HT-29 (cell line): ENCODE measurements around the gene CACNG4. TPM values are rescaled to one million over a fixed set of nuclear protein-coding genes. Genes with fewer than 3 reads are reported as not detected.

Experiments
- DNase-seq: peaks from one replicate; pipeline ENCODE4 v3.0.0-alpha.2; 2015; ENCODE audit warnings: low spot score
- total RNA-seq: library from RNA; depleted of rRNA; stranded (reverse); fragments of >200 nt; shearing (Covaris generic); gene quantifications from 2 replicates; pipeline ENCODE4 v1.2.3, GENCODE V29; 2014; rRNA removed

Gene CACNG4
- total RNA-seq, 1 experiment from 2014 or later: 6.2 TPM

DNA sequence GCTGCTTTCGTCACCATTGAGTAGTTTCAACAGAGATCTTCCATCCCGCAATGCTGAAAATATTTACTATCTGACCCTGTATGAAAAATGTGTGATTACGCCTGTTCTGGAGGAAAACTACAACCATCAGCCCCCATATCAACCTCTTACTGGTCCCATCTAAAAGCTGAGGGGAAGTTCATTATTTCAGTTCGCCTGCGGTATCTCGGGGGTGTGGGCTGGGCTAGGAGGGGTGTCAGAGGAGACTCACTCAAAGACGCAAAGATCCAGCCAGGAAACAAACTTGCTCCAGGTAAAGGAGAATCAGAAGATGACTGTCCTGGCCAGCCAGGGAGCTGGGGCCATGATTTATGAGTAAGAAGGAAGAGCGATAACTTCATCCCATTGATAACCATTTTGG is 93.5 kb downstream of the CACNG4 start:
- no peak for DNase-seq

DNA sequence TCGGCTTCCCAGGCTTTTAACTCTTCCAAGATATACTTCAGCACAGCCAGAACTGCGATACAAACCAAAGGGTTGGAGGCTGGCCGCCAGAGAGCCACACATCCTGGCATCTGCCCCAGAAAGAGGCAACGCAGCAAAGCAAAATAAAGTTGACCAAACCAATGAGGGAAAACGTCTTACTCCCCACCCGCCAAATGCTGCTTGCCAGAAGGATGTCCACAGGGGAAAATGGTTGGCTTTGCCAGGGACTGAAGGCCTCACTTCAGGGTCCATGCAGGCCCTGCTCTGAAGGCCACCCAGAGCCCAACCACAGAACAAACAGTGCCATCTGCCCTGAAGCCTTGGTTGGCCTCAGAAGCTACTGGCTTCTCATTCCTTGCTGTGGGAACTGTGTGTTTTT is 94.9 kb downstream of the CACNG4 start:
- no peak for DNase-seq

DNA sequence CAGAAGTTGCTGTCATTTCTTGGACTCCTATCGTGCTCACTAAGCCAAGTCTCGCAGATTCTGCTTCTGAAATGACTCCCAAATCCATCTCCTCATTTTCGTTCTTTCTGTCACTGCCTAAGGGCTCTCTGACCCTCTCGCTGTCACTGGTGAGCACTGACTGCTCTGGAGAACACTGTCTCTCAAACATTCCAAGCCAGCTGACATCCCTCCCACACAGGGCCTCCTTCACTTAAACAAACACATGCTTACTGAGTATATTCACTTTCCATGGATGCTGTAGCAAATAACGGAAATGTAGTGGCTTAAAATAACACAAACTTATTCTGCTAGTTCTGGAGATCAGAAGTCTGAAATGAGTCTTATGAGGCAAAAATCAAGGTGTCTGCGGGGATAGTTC is 98.6 kb downstream of the CACNG4 start:
- no peak for DNase-seq

DNA sequence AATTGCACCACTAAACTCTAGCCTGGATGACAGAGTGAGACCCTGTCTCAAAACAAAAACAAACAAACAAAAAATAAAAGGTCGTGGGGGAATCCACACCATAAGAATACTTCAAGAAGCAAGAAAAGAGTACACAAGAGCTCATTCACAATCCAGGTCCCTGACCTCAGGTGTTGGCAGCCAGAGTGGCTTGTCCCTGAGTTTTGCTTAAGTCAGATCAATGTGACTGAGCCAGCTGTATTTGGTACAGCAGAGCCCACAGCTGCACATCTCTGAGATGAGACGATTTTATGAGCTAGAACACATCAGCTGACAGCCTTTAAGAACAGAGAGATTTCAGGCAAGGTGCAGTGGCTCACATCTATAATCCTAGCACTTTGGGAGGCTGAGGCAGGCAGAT is 102.2 kb downstream of the CACNG4 start:
- no peak for DNase-seq

DNA sequence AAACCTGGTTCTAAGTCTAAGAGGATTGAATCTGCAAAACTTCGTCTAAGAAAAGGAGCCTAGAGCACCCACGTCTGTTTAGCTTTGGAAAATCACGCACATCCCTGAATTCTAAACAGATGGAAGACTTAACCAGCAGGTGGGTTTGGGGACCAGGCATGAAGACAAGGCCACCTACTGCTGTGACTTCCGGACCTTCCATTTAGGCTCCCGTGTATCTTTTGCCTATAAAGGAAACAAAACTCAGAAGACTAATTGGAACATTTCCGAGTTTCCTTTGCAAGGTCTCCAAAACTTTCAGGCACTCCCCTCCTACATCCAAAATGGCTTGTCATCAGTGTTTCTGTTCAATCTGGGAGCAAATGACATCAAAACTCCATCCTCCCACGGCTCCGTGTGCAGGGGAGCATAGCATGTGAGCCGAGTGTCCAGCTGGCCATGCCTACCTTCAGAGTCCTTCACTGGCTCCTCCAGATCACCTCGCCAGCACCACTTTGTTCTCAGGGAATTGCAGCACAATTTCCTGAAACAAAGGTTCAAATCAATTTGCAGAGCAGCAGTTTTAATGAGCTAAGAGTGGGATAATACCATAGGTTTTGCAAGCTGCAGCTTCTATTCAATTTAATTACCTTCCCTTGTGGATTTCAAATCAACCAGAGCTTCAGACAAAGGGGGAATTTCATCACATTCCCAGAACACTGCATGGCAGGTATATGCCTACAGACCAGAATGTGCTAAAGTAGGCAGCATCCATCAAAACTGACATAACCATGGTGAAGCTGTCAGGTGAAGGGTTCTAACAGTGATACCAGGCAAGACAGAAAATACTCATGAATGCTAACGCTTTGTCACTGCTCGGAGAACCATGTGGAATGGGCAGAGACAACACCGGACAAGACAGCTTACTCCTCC is 103.3 kb downstream of the CACNG4 start:
- no peak for DNase-seq

DNA sequence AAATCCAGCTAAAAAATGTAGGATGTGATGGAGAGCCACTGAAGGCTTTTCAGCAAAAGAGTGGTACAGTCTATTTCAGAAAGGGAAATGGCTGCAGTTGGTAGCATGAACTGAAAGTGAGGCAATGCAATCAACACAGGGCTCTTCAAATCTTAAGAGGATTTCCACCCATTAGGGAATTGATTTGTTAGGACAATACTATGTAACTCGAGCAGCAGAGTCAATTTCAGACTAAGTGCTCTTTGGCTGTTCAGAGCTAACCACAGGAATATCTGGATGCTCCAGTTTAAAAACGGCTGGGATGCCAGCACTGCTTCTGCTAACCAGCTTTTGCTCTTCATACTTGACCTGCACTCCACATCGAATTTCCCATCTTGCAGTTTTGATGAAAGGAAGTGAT is 104.5 kb downstream of the CACNG4 start:
- no peak for DNase-seq

DNA sequence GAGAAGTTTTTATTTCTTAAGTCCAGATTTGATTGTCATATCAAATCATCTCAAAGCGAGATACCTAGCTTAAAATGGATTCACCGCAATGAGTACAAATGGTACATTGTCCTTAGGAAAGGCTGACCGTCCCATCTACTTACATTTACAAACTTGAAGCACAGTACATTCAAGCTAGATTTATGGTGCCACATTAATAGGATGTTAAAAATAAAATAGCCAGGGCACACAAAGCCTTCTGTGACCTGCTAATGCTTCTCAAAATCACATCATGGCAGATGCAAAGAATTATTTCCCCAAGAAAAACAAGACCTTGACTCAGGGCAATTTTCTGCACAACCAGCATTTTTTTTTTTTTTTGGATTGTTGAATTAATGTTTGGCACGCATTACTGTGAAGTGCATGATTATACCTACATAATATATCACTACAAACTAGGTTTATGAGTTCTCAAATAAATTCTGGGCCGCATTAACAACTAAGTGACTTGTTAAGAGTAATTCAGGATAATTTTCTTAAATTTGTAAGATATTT is 105.2 kb downstream of the CACNG4 start:
- DNase-seq: no peak

DNA sequence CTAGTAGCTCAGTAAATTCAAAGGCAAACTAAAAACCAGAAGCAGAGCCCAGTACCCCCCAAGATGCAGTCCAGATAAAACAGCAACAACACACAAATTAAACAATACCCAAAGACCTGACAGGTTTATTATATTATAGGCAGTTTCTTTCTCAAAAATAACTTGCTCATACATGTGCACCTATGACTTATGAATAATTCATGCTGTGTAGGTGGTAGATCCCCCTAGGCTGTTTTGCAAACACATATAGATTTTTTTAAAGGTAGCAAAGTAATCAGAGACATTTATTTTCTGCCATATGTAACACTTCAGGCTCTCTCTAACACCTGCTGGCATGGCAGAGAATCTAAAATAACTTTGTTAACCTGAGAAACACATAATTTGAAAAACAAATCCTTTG is 107.1 kb downstream of the CACNG4 start:
- DNase-seq: no peak

DNA sequence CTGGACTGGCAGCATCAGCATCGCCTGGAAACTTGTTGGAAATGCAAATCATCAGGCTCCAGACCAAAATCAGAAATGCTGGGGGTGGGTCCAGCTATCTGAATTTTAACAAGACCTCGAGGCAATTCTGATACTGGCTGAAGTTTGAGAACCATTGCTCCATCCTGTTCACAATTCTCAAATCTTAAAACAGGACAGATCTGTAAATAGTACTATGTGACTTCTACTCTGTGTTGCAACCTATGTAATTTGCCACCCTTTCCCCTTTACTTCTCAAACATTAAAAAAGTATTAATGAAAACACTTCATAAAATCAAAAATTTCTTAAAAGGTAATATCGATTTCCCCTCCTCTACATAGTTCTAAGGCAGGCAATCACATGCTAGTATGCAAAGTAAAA is 108.4 kb downstream of the CACNG4 start:
- no peak for DNase-seq

DNA sequence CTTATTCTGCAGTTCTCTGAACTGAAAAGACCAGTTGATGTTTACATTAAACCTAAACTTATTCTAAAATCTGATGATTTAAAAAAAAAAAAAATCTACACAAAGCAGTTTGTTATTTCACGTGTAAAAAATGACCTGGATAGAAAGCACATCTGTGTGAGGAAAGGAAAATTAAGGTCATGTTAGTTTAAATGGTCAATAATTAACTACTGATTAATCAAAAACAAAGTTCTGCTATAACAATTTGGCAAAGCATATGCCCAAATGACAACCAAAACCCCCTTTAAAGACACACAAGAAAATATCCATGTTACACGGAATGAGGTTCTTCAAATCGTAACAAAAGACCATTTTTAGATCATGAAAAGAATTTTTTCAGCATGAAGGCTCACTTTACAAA is 110.3 kb downstream of the CACNG4 start:
- DNase-seq: no peak

DNA sequence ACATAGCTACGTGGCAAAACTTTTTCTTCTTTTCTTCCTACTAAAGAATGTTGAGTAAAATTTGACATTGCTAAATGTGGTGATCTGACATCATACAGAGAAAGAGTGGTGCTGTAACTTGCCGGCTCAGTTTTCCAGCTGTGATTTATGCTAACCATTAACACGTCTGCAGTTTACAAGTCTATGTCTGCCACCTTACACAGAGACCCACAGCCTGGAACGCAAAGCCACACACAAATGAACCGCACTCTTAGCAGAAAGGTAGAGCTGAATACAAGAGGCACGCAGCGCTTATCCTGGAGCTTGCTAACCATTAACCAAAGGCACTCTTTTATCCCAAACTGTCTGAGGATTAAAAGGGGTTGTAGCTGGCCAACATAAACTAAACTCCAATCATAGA is 111.8 kb downstream of the CACNG4 start:
- DNase-seq: no peak

DNA sequence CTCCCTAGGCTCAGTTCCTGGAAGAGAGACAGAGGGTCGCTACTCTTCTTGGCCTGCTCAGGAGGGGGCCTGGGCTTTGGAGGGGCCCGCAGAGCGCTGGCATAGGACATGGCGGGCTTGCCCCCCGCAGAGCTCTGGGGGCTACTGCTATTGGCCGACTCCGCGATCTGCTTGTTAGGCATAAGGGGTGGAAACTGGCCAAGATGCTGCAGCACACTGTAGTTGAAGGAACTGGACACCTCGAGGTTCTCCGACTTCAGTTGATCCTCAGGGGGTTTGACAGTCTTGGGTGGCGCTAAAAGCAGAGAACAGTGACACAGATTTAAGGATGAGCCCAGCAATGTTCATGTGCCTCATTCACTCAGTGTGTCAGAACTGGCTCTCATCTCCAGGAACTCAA is 113.8 kb downstream of the CACNG4 start:
- DNase-seq: no peak

DNA sequence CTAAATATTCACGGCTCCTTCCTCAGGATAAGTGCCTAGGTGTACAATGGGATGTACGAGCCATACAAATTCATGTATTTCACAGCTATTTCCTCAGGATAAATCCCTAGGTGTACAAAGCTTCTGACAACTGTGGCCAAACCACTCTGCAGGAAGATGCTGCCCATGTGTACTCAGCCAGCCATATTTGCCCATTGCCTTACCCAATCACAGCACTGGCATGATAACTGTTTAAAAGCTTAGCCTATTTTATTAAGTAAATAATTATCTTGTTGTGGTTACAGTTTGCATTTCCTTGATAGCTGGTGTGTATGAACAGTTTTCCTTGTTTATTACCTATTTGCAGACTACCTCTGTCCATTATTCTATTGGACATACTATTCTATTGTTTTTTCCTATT is 115.0 kb downstream of the CACNG4 start:
- no peak for DNase-seq

DNA sequence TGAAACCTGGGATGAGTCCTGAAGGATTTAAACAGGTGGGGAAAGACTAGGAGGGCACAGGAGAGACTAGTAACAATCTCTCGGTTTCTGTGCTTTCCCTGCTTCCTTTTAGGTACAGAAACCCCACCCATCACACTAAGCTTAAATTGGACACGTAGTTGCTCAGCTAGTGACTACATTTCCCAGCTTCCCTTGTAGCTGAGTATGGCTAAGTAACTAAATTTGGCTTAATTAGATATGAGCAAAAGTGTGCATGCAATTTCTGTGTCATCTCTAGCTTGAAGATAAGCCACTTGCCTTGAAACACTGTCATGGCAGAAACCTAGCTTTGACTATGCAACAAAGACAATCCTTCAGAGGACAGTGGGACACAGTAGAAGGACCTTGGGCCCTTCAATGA is 116.3 kb downstream of the CACNG4 start:
- no peak for DNase-seq

DNA sequence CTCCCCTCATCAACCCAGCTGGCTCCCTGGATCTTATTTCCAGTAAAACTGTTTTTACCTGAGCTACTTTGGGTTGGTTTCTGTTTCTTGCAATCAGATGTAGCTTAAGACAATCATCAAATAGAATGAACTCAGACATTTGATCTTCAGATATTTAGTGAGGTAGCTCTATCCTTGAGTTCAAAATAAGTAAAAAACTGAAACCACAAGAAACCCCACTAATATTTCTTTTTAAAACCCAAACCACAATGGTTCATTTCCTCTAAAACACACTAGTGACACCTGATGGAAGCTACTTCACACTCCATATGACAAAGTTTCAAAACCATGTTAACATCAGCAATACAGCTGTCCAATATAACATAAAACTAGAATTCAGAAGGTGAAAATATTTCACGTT is 117.6 kb downstream of the CACNG4 start:
- no peak for DNase-seq

Other genes with a start within 250 kb of the CACNG4 start
- gene CACNG5, start 129.6 kb upstream of the CACNG4 start, total RNA-seq: not detected in 2 replicates
- gene CACNG1, start 79.8 kb downstream of the CACNG4 start, total RNA-seq: not detected in 2 replicates